Measurements from ENCODE around the gene UST. TPM values are rescaled to one million over a fixed set of nuclear protein-coding genes. Genes with fewer than 3 reads are reported as not detected.

Gene UST
- polyA plus RNA-seq, 5 donors = 6.5 to 9.8 (median 9.0) TPM

- DNase-seq = no peak
Observed at GRCh38 chr6:148799647-148800046, 52.8 kb downstream of the UST start.

- DNase-seq = no peak
Observed at GRCh38 chr6:148800536-148800935, 53.7 kb downstream of the UST start.

GRCh38 chr6:148803979-148804378 is 57.1 kb downstream of the UST start:
- DNase-seq = no peak

- DNase-seq = peak; percentile 11 to 19
Observed at GRCh38 chr6:148805777-148806176, 58.9 kb downstream of the UST start.

GRCh38 chr6:148807784-148808183 is 61.0 kb downstream of the UST start:
- DNase-seq = no peak

GRCh38 chr6:148808786-148809304 is 62.0 kb downstream of the UST start:
- DNase-seq = no peak

- DNase-seq = no peak
Observed at GRCh38 chr6:148811459-148811858, 64.6 kb downstream of the UST start.

GRCh38 chr6:148814082-148814790 is 67.4 kb downstream of the UST start:
- no peak for DNase-seq

- DNase-seq = no peak
Observed at GRCh38 chr6:148814869-148815268, 68.0 kb downstream of the UST start.

GRCh38 chr6:148816117-148816516 is 69.3 kb downstream of the UST start:
- no peak for DNase-seq

GRCh38 chr6:148817689-148818088 is 70.9 kb downstream of the UST start:
- DNase-seq = no peak

GRCh38 chr6:148818939-148819575 is 72.2 kb downstream of the UST start:
- DNase-seq = no peak

GRCh38 chr6:148819852-148820251 is 73.0 kb downstream of the UST start:
- no peak for DNase-seq

GRCh38 chr6:148822819-148823218 is 76.0 kb downstream of the UST start:
- no peak for DNase-seq

- no peak for DNase-seq
Observed at GRCh38 chr6:148824291-148824690, 77.5 kb downstream of the UST start.

- no peak for DNase-seq
Observed at GRCh38 chr6:148824960-148825359, 78.1 kb downstream of the UST start.

GRCh38 chr6:148825492-148825891 is 78.7 kb downstream of the UST start:
- DNase-seq = no peak

- no peak for DNase-seq
Observed at GRCh38 chr6:148827416-148828045, 80.7 kb downstream of the UST start.

GRCh38 chr6:148828047-148828446 is 81.2 kb downstream of the UST start:
- no peak for DNase-seq

- DNase-seq = no peak
Observed at GRCh38 chr6:148829415-148830101, 82.7 kb downstream of the UST start.

- DNase-seq = no peak
Observed at GRCh38 chr6:148830614-148831013, 83.8 kb downstream of the UST start.

GRCh38 chr6:148831064-148831463 is 84.2 kb downstream of the UST start:
- no peak for DNase-seq
